Activated naive CD4-positive, alpha-beta T cell treated with anti-CD3 and anti-CD28 coated beads, Interleukin-2, amount 50 U/mL, for 24 hours (primary cell): ENCODE results near the gene CEP126.
"Not testable (repeated sequence)": the region's sequence is repeated elsewhere in the genome, so short reads cannot be mapped to it uniquely, and the experiment has no call there.

Experiments used
- H3K27ac Mint-ChIP-seq: one replicate; pipeline ENCODE4 v1.8.0; 2021; ENCODE audit warnings: mild to moderate bottlenecking, mixed read lengths
- H3K27me3 Mint-ChIP-seq: one replicate; pipeline ENCODE4 v1.8.0; 2021; ENCODE audit warnings: mixed read lengths
- H3K36me3 Mint-ChIP-seq: one replicate; pipeline ENCODE4 v1.8.0; 2021; ENCODE audit warnings: mixed read lengths
- H3K4me1 Mint-ChIP-seq: one replicate; pipeline ENCODE4 v1.8.0; 2021; ENCODE audit warnings: mixed read lengths
- H3K4me3 Mint-ChIP-seq: one replicate; pipeline ENCODE4 v1.8.0; 2021; ENCODE audit warnings: mild to moderate bottlenecking, mixed read lengths
- H3K9me3 Mint-ChIP-seq: one replicate; pipeline ENCODE4 v1.8.0; 2021; ENCODE audit warnings: mixed read lengths

The CEP126 gene

DNA sequence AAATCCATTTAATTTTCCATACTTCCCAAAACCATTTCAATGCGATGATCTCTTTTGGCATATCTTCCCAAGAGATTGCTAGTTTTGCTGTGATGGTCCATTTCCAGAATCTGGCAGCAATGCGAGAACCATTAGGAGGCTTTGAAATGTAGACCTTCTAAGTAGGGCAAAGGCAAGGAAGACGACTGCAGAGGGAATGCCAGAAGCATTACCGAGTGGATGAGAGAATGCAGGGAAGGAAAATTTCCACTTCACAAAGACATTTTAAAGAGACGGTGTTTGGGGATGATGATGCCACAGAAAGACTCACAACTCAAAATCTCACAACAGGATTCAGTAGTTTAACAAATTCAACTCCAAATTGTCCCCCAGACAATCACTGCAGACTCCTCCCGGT is 471 bp upstream of the CEP126 start:
- Mint-ChIP-seq H3K27me3 (no peaks in the 10 kb centered on the region), H3K36me3 (no peaks in the 10 kb centered on the region), H3K4me1 (peaks cover 29% of the 10 kb centered on the region), H3K9me3 (no peaks in the 10 kb centered on the region), H3K4me3 (peak overlapping the region; percentile 95), H3K27ac (peak overlapping the region; percentile 94)

- H3K27me3 Mint-ChIP-seq = no peaks in the 10 kb centered on the region
- peaks cover 29% of the 10 kb centered on the region for H3K4me1 Mint-ChIP-seq
- H3K4me3 Mint-ChIP-seq = peak overlapping the region; percentile 95
- no peaks in the 10 kb centered on the region for H3K36me3 Mint-ChIP-seq
- no peaks in the 10 kb centered on the region for H3K9me3 Mint-ChIP-seq
- peak overlapping the region; percentile 94 for H3K27ac Mint-ChIP-seq
These were observed 1.0 kb downstream of the CEP126 start for GRCh38 chr11:101915791-101916291.

DNA sequence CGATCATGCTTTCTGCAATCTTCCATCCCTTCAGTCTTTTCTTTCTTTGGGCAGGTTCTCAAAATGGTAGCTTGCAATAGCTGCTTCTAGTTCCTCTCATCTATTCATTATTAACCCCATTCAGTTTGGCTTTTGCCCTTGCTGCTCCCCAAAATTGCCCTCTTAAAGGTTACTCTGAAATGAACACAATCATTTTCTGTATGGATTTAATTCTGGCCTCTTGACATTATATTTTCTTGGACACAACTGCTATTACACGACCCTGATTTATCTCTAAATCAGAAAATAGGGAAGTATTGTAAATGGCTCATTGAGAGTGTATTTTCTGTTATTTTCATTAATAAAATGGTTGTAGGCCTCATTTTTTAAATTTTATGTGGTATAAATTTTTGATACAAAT is 1.6 kb downstream of the CEP126 start, which contains the start of gene ANGPTL5:
TSS of gene ANGPTL5 (minus strand) at position 101 of the 400 bp plus-strand sequence. CDS start 8,613 bp downstream, outside the sequence.
- H3K27ac Mint-ChIP-seq = peak within 1 kb of the TSS; percentile 94
- H3K9me3 Mint-ChIP-seq = no peaks in the 10 kb centered on the region
- peak within 1 kb of the TSS; percentile 95 for H3K4me3 Mint-ChIP-seq
- H3K4me1 Mint-ChIP-seq = peaks cover 29% of the 10 kb centered on the region
- no peaks in the 10 kb centered on the region for H3K27me3 Mint-ChIP-seq
- H3K36me3 Mint-ChIP-seq = no peaks in the 10 kb centered on the region

GRCh38 chr11:101917226-101917625 is 2.4 kb downstream of the CEP126 start:
- H3K9me3 Mint-ChIP-seq = no peaks in the 10 kb centered on the region
- H3K27me3 Mint-ChIP-seq = no peaks in the 10 kb centered on the region
- no peaks in the 10 kb centered on the region for H3K36me3 Mint-ChIP-seq
- peak overlapping the region; percentile 46 for H3K27ac Mint-ChIP-seq
- no peak overlapping the region for H3K4me3 Mint-ChIP-seq
- H3K4me1 Mint-ChIP-seq = peaks cover 29% of the 10 kb centered on the region

DNA sequence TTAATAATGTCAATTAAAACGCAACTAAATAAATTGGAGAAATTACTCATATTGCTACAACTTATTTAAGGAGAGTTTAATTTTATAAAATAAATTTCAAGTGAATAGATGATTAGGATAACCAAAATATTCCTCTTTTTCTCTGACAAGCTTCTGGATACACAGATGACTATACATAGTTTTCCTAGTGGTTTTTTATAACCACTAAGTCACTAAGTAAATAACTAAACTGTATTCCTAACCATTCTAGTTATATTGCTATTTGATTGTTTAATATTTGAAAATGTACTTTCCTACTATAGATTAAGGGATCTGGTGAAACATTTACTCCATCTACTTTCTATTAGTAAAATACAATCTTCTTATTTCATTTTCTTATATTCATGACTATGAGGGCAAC is 6.2 kb downstream of the CEP126 start:
- Mint-ChIP-seq H3K4me1 (peaks cover 10% of the 10 kb centered on the region), H3K27me3 (no peaks in the 10 kb centered on the region), H3K4me3 (no peak overlapping the region), H3K36me3 (peaks cover 2% of the 10 kb centered on the region), H3K9me3 (no peaks in the 10 kb centered on the region), H3K27ac (no peak overlapping the region)

- peaks cover 10% of the 10 kb centered on the region for H3K36me3 Mint-ChIP-seq
- peaks cover 4% of the 10 kb centered on the region for H3K9me3 Mint-ChIP-seq
- H3K4me3 Mint-ChIP-seq = no peak overlapping the region
- no peak overlapping the region for H3K27ac Mint-ChIP-seq
- no peaks in the 10 kb centered on the region for H3K27me3 Mint-ChIP-seq
- no peaks in the 10 kb centered on the region for H3K4me1 Mint-ChIP-seq
These were observed 8.7 kb downstream of the CEP126 start for GRCh38 chr11:101923554-101923953.

DNA sequence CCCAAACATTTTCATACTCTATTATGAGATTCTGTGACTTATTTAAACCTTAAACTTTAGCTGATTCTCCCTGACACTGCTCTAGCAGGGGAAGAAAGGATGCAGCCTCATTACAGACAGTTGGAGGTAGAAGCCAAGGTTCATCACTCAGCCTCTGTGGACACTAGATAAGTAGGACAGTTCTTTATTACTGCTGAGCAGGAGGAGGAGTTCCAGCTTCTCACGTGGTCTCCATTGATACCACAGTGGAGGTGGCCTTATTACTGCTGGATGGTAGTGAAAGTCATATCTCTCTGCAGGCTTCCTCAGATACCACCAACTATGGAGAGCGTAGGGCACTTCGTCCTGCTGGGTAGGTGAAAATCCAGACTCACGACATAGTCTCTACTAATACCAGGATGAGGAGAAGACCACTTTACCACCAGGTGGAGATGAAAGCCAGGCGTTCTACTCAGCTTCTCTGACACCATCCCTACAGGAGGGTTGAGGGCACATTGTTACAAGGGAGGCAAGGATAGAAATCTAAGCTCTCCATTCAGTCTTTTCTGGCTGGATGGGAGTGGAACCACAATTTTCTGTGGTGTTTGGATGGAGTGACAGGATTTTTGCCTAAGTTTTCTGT is 14.6 kb downstream of the CEP126 start:
- Mint-ChIP-seq H3K4me1 (no peaks in the 10 kb centered on the region), H3K27me3 (no peaks in the 10 kb centered on the region), H3K4me3 (no peak overlapping the region), H3K27ac (no peak overlapping the region), H3K36me3 (peaks cover 16% of the 10 kb centered on the region), H3K9me3 (peaks cover 12% of the 10 kb centered on the region)

GRCh38 chr11:101931692-101932091 is 16.9 kb downstream of the CEP126 start:
- Mint-ChIP-seq H3K36me3 (peaks cover 16% of the 10 kb centered on the region), H3K27me3 (no peaks in the 10 kb centered on the region), H3K27ac (no peak overlapping the region), H3K4me1 (no peaks in the 10 kb centered on the region), H3K9me3 (peaks cover 12% of the 10 kb centered on the region), H3K4me3 (no peak overlapping the region)

DNA sequence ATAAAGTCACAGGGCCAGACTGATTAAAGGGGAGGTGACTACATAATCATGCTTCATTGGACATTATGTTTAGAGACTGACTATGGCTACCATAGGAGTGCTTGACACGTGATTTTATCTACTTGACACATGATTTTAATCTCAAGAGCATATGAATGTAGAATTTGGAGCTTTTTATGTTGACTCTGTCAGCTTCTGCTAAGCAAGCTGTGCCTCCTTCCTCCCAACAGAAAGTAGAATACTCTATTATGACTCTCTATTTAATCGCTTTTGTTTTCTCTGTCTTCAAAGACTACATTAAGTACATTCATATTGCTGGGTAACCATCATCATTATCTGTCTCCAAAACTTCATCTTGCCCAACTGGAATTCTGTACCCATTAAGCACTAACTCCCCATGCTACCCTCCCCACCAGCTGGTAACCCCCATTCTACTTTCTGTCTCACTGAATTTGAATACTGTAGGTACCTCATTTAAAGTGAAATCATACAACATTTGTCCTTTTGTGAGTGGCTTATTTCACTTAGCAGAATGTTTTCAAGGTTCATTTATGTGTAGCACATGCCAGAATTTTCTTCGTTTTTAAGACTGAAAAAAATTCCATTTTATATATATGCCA is 26.2 kb downstream of the CEP126 start:
- Mint-ChIP-seq H3K27me3 (no peaks in the 10 kb centered on the region), H3K9me3 (no peaks in the 10 kb centered on the region), H3K4me1 (no peaks in the 10 kb centered on the region), H3K36me3 (peaks cover 13% of the 10 kb centered on the region), H3K4me3 (no peak overlapping the region), H3K27ac (peak overlapping the region; percentile 51)

DNA sequence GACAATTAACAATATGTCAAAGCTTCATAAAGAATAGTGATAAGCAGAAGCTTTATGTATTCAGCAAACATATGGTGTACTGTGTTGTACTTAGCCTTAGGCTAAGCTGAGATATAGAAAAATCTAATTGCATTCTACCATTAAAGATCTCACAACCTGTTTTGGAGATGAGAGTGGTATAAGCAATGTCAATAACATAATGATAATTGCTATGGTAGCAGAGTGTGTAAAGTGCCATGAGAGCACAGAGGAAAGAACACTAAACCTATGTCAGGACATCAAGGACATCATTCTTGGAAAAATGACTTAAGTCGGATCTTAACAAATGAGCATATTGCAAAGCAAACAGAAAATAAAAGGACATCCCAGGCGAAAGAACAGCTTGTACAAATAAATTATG is 30.1 kb downstream of the CEP126 start:
- Mint-ChIP-seq H3K36me3 (peaks cover 11% of the 10 kb centered on the region), H3K4me3 (no peak overlapping the region), H3K4me1 (no peaks in the 10 kb centered on the region), H3K27ac (no peak overlapping the region), H3K27me3 (no peaks in the 10 kb centered on the region), H3K9me3 (no peaks in the 10 kb centered on the region)

GRCh38 chr11:101945448-101945847 is 30.6 kb downstream of the CEP126 start:
- H3K4me3 Mint-ChIP-seq = no peak overlapping the region
- no peaks in the 10 kb centered on the region for H3K27me3 Mint-ChIP-seq
- no peaks in the 10 kb centered on the region for H3K9me3 Mint-ChIP-seq
- no peak overlapping the region for H3K27ac Mint-ChIP-seq
- H3K36me3 Mint-ChIP-seq = peaks cover 11% of the 10 kb centered on the region
- H3K4me1 Mint-ChIP-seq = no peaks in the 10 kb centered on the region

DNA sequence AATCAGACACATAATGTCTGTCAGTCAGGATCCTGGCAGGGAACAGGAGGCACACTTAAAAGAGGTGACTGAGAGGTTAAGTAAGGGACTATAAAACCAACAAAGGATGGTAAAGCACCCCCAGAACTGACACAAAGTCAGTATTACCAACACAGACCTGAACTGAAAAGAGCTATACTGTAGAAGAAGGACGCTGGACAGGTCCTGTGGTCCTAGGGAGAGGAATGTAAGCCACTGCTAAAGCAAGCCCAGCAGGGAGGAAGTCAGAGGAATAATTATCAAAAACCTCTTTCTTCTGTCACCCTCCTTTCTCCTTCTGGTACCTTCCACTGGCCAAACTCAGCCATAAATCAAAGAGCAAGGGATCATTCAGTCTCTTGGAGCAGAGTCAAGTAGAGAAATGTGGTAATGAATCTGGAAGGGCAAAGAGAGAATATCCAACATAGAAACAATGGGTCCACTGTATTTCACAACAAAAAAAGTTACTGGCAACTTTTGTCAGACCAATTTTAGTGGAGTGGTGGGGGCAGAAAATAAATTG is 34.9 kb downstream of the CEP126 start:
- peaks cover 13% of the 10 kb centered on the region for H3K36me3 Mint-ChIP-seq
- H3K4me1 Mint-ChIP-seq = no peaks in the 10 kb centered on the region
- no peaks in the 10 kb centered on the region for H3K9me3 Mint-ChIP-seq
- no peak overlapping the region for H3K27ac Mint-ChIP-seq
- no peak overlapping the region for H3K4me3 Mint-ChIP-seq
- H3K27me3 Mint-ChIP-seq = no peaks in the 10 kb centered on the region

DNA sequence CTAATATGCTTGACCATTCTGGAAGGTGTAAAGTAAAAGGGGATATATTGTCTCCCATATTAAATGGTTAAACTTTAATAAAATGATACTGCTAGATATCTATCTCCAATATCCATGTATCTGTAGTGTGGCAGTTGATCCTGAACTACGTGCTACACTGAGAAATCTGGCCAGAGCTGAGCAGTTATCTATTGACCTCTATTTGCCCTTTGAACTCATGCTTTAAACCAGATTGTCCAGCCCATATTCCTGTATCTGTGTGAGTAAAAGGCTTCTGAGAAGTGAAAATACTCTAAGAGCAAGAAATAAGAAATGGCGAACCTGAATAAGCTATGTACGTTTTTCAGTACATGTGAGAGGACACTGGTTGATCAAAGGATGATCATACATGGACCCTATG is 40.5 kb downstream of the CEP126 start:
- H3K27ac Mint-ChIP-seq = no peak overlapping the region

GRCh38 chr11:101955701-101956100 is 40.9 kb downstream of the CEP126 start:
- Mint-ChIP-seq H3K36me3 (peaks cover 18% of the 10 kb centered on the region), H3K4me3 (no peak overlapping the region), H3K27ac (no peak overlapping the region), H3K9me3 (no peaks in the 10 kb centered on the region), H3K27me3 (no peaks in the 10 kb centered on the region), H3K4me1 (no peaks in the 10 kb centered on the region)

More for the DNA sequence above, 40.5 kb downstream of the CEP126 start:
- no peaks in the 10 kb centered on the region for H3K9me3 Mint-ChIP-seq
- no peaks in the 10 kb centered on the region for H3K27me3 Mint-ChIP-seq
- peaks cover 18% of the 10 kb centered on the region for H3K36me3 Mint-ChIP-seq
- no peak overlapping the region for H3K4me3 Mint-ChIP-seq
- no peaks in the 10 kb centered on the region for H3K4me1 Mint-ChIP-seq

DNA sequence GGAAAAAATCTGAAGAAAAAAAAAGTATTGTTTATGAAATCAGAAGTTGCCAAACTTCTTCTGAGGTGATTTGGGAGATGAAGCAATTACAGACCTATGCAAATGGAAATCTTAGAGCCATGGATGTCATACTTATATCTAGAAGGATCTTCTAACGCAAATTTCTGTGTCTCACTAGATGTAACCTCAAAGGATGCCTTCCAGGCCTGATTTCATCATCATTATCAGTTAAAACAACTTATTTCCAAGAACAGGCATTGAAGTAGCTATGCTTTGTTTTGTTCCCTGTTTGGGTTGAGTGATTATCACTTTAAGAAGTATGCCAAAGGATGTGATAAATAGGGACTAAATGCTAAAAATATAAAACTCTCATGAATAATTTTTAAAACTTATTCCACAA is 45.4 kb downstream of the CEP126 start:
- peaks cover 22% of the 10 kb centered on the region for H3K36me3 Mint-ChIP-seq
- no peaks in the 10 kb centered on the region for H3K9me3 Mint-ChIP-seq
- no peaks in the 10 kb centered on the region for H3K4me1 Mint-ChIP-seq
- H3K27me3 Mint-ChIP-seq = no peaks in the 10 kb centered on the region
- H3K4me3 Mint-ChIP-seq = no peak overlapping the region
- H3K27ac Mint-ChIP-seq = no peak overlapping the region

GRCh38 chr11:101964200-101964599 is 49.4 kb downstream of the CEP126 start:
- H3K9me3 Mint-ChIP-seq, H3K27me3 Mint-ChIP-seq, H3K4me3 Mint-ChIP-seq, H3K27ac Mint-ChIP-seq, H3K4me1 Mint-ChIP-seq: not testable (repeated sequence)
- H3K36me3 Mint-ChIP-seq = peaks cover 14% of the 10 kb centered on the region
